CD4-positive, alpha-beta T cell treated with Interleukin-15 for 4 hours (primary cell): ENCODE results near the gene HRH2.
"Not testable (repeated sequence)": the region's sequence is repeated elsewhere in the genome, so short reads cannot be mapped to it uniquely, and the experiment has no call there.

Experiments
- DNase-seq: peaks from one replicate; pipeline ENCODE4 v3.0.0-alpha.2; 2020; ENCODE audit warnings: low spot score

Gene HRH2

DNA sequence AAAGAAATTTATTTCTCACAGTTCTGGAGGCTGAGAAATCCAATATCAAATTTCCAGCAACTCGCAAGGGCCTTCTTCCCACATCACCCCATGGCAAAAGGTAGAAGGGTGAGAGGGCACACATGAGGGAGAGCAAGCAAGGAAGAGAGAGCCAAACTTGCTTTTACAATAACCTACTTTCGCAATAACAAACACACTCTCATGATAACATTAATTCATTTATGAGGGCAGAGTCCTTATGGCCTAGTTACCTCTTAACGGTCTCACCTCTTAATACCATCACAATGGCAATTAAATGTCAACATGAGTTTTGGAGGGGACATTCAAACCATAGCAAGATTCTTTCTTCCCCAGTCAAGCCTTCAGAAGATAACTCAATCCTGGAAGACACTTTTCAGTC, 11.6 kb upstream of the HRH2 start:
- no peak for DNase-seq

DNA sequence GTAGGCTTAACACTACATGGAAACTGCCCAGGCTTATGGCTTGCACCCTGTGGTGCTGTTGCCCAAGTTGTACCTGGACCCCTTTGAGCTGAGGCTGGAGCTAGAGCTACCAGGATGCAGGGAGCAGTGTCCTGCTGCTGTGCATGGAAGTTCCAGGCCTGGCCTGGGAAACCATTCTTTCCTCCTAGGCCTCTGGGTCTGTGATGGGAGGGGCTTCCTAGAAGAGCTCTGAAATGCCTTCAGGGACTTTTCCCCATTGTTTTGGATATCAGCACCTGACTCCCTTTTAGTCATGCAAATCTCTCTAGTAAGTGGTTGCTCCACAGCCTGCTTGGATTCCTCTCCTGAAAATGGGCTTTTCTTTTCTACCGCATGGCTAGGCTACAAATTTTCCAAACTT, 7.9 kb upstream of the HRH2 start:
- DNase-seq = no peak

DNA sequence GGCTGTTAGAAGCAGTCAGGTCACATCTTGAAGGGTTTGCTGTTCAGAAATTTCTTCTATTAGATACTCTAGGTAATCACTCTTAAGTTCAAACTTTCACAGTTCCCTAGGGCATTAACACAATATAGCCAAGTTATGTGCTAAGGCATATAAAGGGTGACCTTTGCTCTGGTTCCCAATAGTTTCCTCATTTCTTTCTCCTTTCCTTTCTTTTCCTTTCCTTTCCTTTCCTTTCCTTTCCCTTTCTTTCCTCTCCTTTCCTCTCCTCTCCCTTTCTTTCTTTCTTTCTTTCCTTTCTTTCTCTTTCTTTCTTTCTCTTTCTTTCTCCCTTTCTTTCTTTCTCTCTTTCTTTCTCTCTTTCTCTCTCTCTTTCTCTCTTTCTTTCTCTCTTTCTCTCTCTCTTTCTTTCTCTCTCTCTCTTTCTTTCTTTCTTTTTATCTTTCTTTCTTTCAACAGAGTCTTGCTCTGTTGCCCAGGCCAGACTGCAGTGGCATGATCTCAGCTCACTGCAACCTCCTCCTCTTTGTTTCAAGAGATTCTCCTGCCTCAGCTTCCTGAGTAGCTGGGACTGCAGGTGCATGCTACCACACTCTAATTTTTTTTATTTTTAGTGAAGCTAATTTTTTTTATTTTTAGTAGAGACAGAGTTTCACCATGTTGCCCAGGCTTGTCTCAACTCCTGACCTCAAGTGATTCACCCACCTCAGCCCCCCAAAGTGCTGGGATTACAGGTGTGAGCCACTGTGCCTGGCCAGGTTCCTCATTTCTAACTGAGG, 7.3 kb upstream of the HRH2 start:
- not testable (repeated sequence) for DNase-seq

DNA sequence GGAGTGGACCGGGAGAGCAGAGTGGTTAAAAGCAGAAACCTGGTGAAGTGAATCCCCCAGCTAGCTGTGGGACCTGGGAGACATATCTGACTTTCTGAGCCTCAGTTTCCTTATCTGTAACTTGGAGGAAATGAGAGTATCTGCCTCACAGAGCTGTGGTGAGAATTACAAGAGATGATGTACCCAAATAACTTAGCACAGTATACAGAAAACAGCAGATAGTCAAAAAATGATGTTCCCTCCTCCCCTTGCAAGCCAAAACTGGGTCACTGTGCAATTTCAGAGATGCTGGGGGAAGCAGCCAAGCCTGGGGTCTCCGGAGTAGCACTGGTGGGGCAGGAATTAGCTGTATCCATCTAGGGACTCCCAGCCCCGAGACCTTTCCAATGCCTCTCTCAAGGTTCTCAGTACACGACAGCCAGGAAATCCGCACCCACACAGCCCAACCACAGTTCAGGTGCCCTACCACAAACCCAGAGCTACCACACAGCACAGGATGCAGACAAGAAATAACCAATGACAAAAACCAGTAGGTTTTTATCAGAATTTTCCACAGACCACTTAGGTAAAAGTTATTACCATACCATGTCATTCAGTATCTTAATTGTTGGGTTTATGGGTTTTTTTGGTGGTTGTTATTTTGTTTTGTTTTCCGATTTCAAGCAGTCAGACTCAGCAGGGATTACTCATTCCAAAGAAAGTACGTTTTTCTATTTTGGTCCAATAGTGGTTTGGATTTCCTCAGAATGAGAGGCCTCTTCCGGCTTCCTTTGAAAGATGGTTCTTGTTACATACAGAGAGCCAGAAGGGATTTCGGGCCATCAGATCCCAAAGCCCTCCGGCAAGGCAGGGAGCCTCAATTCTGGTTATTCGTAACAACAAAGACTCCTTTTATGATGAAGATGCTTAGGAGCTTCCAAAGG, 4.9 kb upstream of the HRH2 start:
- peak; percentile 72 for DNase-seq

DNA sequence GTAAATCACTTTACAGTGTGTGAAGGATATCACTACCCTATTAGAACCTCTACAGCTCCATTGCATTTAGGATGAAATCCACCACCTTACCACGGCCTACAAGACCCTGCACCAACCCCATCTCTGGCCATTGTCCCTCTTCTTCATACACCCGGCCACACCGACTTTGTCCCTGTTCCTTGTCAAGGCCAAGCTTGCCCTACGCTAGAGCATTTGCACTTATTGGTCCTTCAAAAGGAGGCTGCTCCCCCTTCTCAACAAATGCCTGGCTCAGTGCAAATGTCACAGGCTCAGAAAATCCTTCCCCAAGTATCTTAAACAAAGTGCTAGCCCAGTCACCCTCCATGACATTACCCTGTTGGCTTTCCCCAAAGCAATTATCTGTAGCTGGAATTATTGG, 4.1 kb upstream of the HRH2 start:
- no peak for DNase-seq

DNA sequence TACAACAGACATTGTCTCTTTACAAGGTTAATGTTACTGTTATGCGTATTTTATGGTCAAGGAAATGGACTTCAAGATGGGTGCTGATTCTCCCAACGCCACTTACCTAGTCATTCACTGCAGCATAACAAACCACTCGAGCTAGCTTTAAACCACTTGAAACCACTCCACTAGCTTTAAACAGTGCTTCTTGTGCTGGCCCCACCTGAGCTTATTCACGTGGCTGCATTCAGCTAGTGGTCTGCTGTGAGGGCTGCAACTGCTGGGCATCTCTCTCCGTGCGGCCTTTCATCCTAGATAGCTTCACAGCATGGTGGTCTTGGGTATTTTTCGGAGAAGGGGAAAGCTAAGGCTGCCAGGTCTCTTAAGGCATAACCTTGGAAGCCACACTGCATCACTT, 3.5 kb upstream of the HRH2 start:
- DNase-seq = no peak

DNA sequence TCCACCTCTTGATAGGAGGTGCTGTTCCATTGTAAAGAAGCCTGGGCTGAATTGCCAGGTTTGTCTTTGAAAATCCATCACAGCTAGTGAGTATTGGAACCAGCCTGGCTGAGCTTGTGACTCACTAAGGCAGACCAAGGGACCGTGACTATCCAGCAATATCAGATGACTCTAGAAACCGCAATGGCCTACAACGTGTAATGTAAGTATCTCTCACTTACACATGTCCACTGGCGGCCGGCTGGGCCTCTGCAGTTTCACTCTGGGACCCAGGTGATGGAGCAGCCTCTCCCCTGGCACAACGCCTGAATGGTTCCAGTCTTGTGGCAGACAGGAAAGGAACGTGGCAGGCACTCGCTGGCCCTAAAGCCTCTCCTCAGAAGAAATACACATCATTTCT, 3.1 kb upstream of the HRH2 start:
- peak; percentile 6 for DNase-seq

DNA sequence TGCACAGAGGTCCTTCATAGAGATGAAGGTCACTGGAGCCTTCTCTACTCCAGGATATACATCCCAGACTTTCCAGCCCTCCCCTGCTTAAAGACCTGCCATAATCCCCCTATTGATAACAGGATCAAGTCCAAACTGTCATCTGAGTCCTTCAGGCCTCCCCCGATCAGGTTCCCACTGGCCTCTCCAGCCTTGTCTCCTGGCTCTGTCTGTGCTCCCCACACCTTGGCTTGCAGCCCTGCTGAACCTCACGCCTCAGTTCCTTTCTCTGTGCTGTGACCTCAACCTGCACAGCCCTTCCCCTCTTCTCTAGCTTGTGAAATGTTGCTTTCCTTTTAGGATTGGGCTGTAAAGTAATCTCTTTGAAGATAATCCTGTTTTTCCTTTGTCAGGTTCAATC, 2.5 kb upstream of the HRH2 start:
- no peak for DNase-seq

DNA sequence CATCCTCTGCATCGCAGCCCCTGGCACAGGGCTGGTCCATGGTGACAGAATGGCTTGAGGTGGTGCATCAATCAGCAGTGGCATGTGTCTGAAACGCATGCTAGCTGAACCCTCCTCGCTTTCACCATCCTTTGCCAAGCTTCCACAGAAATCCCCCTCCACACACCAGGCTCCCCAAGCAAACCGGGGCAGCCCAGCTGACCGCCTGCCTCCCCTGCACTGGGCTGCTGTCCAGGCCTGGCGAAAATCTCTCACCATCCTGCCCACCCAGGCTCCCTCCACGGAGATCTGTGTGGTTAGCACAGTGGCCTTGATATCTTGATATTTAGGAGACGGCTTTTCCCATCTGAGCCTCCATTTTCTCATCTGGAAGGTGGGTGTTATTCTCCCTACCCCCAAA, 905 bp upstream of the HRH2 start:
- no peak for DNase-seq

DNA sequence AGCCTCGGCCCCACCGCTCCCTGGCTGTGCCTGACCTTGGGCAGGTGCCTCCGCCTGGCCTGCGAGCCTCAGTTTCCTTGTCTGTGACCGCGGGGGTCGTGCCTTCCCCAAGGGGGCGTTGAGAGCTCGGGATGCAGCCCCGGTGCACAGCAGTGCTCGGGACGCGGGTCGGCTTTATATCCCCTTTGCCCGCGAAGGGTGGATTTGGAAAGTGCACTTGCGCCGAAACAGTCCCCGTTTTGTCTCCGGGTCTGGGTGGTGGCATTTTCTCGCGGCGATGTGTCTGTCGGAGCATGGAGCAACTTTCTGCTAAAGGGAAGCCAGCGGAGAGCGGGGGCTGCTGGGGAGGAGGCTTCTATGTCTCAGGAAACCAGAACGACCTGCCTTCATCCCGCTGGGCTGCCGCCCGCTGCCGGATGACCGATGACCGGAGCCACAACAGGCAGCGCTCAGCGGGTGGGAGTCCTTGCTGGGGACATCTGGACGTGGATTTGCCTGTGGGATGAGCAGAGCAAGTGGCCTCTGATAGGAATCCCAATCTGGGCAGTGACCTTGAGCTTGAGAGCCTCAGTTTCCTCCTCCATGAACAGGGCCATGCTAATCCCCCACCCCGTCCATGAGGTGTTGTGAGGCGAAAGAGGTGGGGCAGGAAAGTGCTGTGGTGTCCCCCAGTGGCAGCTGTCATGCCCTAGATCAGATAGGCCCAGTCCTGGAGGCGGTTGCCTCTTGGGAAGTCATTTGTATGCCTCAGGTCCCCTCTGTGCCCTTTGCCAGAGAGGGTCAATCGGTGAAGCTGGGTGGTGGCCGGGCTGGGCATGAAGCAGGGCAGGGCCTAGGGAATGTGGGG, 651 bp downstream of the HRH2 start:
- peak; percentile 8 for DNase-seq

DNA sequence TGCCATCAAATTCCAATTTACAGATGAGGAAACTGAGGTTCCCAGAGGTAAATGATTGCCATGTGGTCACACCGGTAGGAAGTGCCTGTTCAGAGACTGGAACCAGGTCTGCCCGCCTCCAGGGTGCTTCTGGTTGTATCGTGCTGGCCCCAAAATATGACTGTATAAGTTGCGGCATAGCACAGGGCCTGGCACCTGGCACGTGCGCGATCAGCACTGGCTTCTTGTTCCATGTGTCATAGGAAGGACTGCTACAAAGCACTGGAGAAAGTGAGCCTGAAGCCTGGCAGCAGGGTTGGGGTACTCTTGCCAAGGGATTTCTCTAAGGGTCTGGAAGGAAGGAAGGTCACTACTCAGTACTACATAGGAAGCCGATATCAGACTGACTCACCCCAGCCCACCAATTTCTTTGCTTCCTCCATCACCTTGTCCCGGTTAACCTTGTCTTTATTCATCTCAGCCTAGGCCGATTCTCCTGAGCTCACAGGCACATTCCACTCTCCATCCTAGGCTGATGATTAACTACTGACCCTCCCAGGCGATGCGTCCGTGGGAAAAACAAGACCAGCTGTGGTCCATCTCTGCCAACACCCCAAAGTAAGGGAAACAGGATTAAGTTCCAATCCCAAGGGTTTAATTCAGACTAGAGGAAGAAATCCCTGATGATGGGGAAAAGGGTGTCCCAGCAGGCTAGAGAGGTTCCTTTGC, 1.8 kb downstream of the HRH2 start:
- no peak for DNase-seq

DNA sequence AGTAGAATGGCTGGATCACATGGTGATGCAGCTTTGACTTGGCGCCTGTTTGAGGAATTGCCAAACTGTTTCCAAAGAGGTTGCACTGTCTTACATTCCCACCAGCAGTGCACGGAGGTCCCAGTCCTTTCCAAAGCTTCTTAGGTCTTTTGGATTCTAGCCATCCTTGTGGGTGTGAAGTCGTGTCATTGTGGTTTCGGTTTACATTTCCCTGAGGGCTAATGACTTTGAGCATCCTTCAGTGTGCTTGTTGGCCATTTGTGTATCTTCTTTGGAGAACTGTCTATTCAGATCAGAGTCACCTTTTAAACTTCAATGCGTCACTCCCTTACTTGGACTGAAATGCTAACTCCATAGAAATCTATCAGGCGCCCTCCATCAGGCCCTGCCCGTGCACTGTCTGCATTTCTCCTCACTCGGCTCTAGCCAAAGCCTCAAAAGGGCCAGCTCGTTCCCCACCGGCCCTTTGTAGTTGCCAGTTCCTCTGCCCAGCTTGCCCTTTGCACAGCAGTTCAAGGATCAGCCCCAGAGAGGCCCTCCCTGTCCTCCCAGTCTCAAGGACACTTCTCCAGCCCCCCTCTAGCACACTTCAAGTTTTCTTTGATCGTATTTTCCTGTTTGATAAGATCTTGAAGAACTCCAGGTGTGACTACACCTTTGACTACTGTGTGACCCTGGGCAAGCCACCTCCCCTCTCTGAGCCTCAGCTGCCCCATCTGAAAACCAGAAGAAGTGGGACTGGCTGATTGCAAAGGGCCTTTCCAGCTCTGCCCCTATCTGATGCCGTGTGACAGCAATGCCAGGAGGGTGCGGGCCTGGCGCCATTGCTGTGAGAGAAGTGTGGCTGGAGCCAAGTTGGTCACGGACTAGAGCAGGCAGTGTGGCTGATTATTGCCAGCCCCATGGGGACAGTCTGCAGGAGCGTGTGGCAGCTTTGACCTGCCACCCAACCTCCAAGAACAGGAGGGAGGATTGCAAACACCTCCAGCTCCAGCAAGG, 5.6 kb downstream of the HRH2 start:
- no peak for DNase-seq

DNA sequence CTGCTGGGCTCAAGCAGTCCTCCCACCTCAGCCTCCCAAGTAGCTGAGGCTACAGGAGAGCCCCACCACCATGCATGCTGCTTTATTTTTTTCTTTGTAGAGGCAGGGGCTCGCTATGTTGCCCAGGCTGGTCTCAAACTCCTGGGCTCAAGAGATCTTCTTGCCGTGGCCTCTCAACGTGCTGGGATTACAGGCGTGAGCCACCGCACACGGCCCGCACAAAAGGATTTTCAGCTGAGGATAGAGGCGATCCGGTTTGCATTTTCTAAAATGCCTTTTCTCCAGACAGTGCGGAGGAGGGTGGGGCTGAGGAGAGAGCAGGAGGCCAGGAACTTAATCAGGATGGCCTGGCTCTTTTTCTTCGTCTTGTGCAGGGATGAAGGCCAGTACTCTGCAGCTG, 6.9 kb downstream of the HRH2 start:
- DNase-seq = no peak

DNA sequence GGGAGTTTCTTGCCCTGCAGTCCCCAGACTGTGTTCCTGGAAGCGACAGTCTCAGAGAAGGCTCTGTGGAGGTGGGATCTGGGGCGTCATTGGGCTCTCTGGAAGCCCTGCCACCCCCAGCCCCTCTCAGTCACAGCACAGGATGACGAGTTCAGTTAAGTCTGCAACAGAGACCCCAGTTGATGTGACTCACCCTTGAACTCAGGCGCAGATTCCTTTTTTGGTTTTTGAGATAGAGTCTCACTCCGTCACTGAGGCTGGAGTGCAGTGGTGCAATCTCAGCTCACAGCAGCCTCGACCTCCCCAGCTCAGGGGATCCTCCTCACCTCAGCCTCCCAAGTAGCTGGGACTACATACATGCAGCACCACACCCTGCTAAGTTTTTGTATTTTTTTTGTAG, 8.3 kb downstream of the HRH2 start:
- DNase-seq = no peak

DNA sequence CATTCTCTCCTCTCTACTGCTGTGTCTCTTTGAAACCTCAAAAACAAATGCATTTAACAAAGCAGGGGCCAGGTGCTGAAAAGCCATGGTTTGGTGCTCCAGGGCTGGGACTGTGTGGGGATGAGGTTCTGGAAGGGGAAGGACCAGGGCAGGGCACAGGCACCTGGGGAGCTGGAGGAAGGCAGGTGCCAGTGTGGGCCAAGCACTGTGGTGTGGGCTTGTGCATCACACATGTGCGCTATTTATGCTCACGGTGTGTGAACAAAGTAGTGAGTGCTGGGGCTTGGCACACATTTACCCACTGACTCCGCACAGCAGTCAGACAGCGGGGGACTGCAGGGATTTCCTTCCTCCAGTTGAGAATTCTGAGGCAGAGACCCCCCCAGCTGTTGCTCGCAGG, 10.1 kb downstream of the HRH2 start:
- DNase-seq = no peak

DNA sequence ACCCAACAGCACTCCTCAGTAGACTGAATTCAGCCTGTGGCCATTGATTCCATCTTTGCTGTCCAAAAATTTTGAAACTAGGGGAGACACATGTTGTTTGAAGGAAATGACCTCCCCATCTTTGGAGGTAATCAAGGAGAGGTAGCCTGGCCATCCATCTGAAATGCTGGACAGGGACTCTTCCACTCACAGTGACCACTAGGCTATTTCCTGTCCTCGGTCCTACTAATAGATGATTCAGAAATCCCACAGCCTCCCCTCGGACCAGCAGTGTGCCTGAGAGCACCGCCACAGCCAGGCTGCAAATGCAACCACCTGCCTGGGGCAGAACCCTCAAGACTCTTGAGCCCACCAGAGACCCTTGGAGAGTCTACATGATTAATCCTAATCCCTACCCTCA, 12.5 kb downstream of the HRH2 start:
- no peak for DNase-seq

DNA sequence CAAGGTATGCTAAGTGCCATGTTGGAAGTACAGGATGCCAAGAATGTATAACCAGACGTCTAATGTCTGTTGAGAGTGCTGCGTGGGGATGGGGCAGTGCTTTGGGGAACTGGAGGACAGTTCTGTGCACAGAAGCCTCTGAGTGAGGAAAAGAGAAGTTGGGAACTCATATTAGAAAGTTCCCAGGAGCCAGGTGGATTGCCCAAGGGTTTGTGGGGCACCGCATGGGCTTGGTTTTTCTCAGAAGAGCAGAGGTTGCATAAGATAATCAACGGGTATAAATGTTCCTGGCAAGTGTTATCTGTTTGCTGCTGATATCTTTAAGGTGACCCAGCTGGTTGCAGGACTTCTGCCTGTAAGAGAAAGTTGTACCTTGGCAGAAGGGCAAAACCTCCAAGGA, 13.1 kb downstream of the HRH2 start:
- no peak for DNase-seq

DNA sequence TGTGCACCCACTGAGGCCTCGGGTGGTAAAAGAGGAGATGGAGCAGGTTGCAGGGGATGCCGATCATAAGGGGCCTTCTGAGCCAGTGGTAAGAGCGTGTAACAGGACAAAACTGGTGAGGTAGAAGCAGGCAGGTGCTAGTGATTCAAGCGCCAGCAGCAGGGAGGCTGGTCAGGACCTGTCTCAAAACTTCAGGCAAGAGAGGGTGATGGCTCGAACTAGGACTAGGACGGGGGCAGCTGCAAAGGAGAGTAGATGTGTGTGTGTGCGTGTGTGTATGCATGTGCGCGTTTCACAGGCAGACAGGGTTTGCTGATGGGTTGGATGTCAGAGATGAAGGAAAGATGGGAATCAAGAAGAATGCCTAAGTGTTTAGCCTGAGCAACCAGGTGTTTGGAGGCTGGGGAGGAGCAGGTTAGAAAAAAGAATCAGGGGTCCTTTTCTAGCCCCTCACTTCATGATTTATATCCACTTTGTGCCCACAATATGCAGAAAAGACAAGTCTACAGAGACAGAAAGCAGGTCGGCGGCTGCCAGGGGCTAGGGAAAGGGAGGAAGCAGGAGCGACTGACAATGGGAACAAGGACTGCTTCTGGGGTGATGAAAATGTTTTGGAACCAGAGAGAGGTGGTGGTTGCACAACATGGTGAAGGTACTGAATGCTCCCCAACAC, 15.2 kb downstream of the HRH2 start:
- no peak for DNase-seq

DNA sequence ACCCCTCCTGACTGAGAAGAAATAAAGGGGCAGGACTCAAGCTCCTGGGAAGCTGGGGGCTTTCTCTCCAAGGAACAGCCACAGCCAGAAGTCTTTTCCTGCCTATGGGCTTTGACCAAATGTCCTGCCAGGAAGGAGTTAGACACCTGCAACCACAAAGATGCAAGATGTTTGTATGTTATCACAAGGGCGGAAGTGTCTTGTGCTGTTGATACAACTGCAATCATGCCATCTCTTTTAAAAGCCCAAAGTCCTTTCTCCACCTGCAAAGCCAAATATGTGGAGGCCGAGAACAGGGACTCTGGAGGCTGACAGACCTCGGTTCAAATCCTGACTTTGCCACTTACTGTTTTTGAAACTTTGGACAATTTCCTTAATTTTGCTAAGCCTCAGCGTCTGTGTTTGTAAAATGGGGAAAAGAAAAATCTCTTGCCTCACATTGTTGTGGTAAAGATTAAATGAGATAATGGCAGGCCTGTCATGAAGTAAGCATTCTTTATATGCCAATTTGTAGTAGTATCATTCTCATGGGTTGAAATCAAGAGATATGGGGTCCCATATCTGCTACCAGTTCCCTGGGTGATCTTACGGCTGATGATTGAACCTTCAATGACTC, 17.0 kb downstream of the HRH2 start:
- no peak for DNase-seq

DNA sequence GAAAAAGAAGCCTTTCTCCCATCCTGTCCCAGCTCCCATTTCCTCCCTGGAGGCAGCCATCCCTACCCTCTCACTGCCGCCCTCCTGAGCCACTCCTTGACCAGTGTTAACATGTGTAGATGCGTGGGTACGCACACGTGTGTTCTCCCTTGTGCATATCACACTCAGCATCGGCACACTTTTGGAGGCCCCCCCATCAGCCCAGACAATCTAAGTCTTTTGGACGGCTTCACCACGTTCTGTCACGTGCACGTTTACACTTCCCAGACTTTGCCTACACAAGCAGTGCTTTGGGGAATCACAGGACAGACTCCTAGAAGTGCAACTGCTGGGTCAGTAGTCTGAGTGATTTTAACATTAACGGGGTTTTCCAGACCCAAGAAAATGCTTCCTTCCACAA, 18.0 kb downstream of the HRH2 start:
- no peak for DNase-seq
